Measurements from ENCODE around the gene ADCY5.

Gene ADCY5

DNA sequence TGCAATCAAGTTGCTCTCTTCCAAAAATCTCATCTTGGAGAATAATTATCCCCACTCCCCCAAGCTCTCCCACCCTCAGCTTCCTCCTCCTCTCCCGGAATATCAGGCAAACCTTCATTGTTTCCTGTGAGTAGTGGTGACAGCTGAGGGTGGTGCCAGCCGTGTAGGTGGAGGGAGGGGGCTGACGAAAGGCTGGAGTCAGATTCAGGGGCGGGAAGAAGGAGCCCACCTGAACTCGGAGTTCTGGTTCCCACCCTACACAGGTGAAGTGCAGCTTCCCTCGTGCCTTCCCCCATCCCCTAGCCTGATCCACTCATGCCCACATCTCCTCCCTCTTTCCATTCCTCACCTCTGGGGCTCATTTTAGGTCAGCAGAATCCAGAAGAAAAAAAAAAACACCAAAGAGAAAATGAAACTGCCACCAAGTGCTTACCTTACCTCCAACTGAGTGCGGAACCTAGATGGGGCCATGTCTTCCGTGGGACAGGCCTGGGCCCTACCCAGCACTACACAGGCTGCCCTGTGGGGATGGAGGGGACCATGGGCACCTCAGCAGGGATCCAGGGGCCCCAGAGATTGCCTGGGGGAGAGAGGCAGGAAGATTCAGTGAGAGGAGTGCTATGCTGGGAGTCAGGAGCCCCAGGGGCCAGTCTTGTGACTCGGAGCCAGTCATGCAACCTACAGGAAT lies 81.3 kb downstream of the ADCY5 start:
- Histone ChIP-seq H3K36me3 (ENCODE audit: control insufficient read depth, insufficient read depth, low read length) (no peaks in the 10 kb centered on the region), H3K9me3 (ENCODE audit: control insufficient read depth, insufficient read depth, low read length) (no peaks in the 10 kb centered on the region), H3K4me1 (ENCODE audit: control insufficient read depth, insufficient read depth, low read length) (no peaks in the 10 kb centered on the region), H3K27me3 (ENCODE audit: control insufficient read depth, insufficient read depth, low read length) (no peaks in the 10 kb centered on the region), H3K9ac (ENCODE audit: low read depth, low read length) (no peak overlapping the region), H3K4me3 (ENCODE audit: low read depth, low read length) (no peak overlapping the region)

DNA sequence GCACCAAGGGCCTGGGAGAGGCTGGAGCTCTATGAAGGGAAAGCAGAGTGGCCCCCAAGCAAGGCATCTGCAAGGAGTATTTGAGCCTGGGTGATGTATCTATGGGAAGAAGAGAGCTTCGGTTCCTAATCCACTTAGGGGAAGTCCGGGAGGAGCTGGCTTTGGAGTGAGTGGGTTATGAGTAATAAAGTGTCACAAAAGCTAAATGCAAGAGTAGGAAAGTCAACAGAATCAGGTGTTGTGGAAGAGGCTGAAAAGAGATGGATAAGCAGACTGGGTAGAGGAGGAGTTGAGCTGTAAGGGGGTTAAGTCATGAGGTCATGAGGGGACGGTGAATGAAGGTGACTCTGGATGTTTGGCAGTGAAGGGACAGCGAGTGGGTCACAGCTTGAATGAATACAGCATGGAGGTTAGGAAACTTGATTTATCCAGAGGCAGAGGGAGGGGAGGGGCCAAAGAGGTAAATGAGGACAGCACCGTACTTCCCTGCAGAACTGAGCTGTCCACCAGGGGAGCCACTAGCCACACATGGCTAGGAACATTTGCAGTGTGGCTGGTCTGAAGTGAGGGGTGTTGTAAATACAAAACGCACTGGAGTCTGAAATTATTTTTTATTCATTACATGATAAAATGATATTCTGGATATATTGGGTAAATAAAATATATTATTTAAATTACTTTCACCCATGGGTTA lies 83.3 kb downstream of the ADCY5 start:
- Histone ChIP-seq H3K4me3 (ENCODE audit: low read depth, low read length) (no peak overlapping the region), H3K9me3 (ENCODE audit: control insufficient read depth, insufficient read depth, low read length) (no peaks in the 10 kb centered on the region), H3K27me3 (ENCODE audit: control insufficient read depth, insufficient read depth, low read length) (no peaks in the 10 kb centered on the region), H3K4me1 (ENCODE audit: control insufficient read depth, insufficient read depth, low read length) (no peaks in the 10 kb centered on the region), H3K9ac (ENCODE audit: low read depth, low read length) (no peak overlapping the region), H3K36me3 (ENCODE audit: control insufficient read depth, insufficient read depth, low read length) (no peaks in the 10 kb centered on the region)

DNA sequence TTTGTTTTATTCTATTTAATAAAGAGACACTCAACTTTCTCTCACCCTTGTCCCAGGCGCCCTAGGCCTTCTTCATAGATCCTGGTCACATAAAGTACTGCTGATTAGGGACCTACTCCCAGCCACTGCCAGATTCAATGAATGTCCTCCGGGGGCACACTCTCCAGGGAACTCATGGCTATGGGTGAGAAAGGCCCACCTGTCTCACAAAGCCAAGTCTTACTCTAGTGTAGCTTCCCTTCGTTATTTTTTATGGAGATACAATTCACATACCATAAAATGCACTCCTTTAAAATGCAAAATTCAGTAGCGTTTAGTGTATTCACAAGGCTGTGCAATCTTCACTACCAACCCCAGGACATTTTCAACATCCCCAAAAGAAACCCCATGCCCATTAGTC lies 87.8 kb downstream of the ADCY5 start:
- no peak overlapping the region for H3K9ac ChIP-seq (ENCODE audit: low read depth, low read length)
- peaks cover 5% of the 10 kb centered on the region for H3K27me3 ChIP-seq (ENCODE audit: control insufficient read depth, insufficient read depth, low read length)
- H3K9me3 ChIP-seq (ENCODE audit: control insufficient read depth, insufficient read depth, low read length), result no peaks in the 10 kb centered on the region
- no peak overlapping the region for H3K4me3 ChIP-seq (ENCODE audit: low read depth, low read length)
- no peaks in the 10 kb centered on the region for H3K4me1 ChIP-seq (ENCODE audit: control insufficient read depth, insufficient read depth, low read length)
- H3K36me3 ChIP-seq (ENCODE audit: control insufficient read depth, insufficient read depth, low read length), result no peaks in the 10 kb centered on the region

DNA sequence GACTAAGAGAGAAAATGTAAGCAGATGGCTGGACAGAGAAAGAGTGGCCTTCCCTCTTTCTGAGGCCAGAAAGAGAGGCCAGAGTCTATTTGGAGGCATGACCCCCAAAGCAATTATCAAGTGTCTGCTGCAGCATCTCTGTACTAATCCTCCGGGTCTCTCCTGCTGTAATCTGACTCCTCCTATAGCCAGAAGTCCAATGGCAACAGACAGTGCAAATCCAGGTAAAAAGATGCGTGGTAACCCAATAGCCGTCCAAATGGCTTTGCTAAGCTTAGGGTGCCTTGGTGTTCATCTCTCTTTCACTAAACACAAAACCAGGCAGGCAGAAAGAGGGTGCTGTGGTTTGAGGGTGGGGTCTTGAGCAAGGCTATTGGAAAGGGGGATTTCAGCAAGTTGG lies 91.6 kb downstream of the ADCY5 start:
- no peaks in the 10 kb centered on the region for H3K9me3 ChIP-seq (ENCODE audit: control insufficient read depth, insufficient read depth, low read length)
- H3K27me3 ChIP-seq (ENCODE audit: control insufficient read depth, insufficient read depth, low read length), result peaks cover 5% of the 10 kb centered on the region
- no peaks in the 10 kb centered on the region for H3K4me1 ChIP-seq (ENCODE audit: control insufficient read depth, insufficient read depth, low read length)
- no peak overlapping the region for H3K9ac ChIP-seq (ENCODE audit: low read depth, low read length)
- H3K4me3 ChIP-seq (ENCODE audit: low read depth, low read length), result no peak overlapping the region
- H3K36me3 ChIP-seq (ENCODE audit: control insufficient read depth, insufficient read depth, low read length), result no peaks in the 10 kb centered on the region

DNA sequence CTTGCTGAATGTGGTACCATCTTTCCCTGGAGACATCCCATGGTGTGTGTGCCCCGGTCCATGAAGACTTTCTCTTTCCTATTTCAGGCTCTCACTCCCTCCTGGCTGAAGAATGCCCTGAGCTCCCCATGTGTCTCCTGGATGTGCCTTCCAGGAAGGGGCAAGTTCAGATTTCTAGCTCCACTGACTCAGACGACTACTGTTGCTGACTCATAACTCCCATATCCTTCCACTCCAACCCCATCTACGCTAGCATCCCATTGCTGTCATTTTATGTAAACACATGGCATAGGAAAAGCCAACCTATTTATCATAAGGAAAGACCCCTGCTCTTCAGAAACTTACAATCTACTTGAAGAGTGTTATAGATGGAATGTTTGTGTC lies 95.0 kb downstream of the ADCY5 start:
- H3K9ac ChIP-seq (ENCODE audit: low read depth, low read length), result no peak overlapping the region
- no peaks in the 10 kb centered on the region for H3K27me3 ChIP-seq (ENCODE audit: control insufficient read depth, insufficient read depth, low read length)
- no peaks in the 10 kb centered on the region for H3K4me1 ChIP-seq (ENCODE audit: control insufficient read depth, insufficient read depth, low read length)
- no peak overlapping the region for H3K4me3 ChIP-seq (ENCODE audit: low read depth, low read length)
- H3K9me3 ChIP-seq (ENCODE audit: control insufficient read depth, insufficient read depth, low read length), result no peaks in the 10 kb centered on the region
- H3K36me3 ChIP-seq (ENCODE audit: control insufficient read depth, insufficient read depth, low read length), result no peaks in the 10 kb centered on the region

DNA sequence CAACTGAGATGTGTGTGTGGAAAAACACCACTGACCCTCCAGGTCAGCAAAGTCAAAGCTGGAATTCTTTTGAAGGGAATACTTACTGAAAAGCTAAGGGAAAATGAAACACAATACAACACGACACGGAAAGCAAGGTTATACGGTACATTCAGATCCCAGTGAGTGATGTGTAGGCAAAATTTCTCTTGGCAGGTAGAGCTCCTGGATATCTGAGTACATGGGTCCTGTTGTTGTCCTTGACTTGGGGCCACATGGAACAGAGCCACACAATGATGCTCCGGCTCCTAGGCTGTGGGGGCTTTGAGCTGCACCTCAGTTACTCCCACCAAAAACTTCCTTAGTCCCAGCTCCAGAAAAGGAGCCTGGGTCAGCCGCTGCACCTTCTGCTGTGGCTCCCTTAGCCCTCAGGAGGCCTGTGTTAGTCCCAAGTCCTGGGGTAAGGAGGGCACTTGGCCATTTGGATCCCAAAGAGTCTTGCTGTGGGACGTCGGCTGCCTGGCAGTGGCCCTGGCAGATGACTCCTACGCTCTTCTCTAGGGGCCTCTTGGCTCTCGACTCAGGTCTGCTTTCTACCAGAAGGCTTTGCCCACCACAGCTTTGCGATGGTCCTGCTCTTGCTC lies 95.6 kb downstream of the ADCY5 start:
- Histone ChIP-seq H3K27me3 (ENCODE audit: control insufficient read depth, insufficient read depth, low read length) (no peaks in the 10 kb centered on the region), H3K36me3 (ENCODE audit: control insufficient read depth, insufficient read depth, low read length) (no peaks in the 10 kb centered on the region), H3K4me3 (ENCODE audit: low read depth, low read length) (no peak overlapping the region), H3K4me1 (ENCODE audit: control insufficient read depth, insufficient read depth, low read length) (no peaks in the 10 kb centered on the region), H3K9me3 (ENCODE audit: control insufficient read depth, insufficient read depth, low read length) (no peaks in the 10 kb centered on the region), H3K9ac (ENCODE audit: low read depth, low read length) (no peak overlapping the region)

DNA sequence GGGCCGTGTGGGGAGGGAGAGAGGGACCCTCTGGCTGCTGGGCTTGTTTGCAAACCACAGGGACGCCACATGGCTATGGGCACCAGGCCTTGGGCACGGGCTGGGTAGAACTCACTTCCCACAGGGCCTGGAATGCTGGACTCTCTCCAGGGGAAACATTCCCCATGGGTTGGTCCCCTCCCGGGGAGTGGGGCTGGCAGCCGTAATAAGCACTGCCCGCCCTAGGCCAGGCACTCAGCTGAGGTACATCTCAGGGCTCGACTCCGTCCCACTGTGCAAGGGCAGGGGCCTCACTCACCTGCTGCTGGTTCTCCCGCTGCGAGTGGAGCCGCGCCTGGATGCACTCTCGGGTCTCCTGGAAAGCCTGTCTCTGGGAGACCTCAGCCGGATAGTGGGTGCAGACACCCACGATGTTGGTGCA lies 96.7 kb downstream of the ADCY5 start:
- no peaks in the 10 kb centered on the region for H3K27me3 ChIP-seq (ENCODE audit: control insufficient read depth, insufficient read depth, low read length)
- no peaks in the 10 kb centered on the region for H3K9me3 ChIP-seq (ENCODE audit: control insufficient read depth, insufficient read depth, low read length)
- no peak overlapping the region for H3K4me3 ChIP-seq (ENCODE audit: low read depth, low read length)
- no peak overlapping the region for H3K9ac ChIP-seq (ENCODE audit: low read depth, low read length)
- H3K36me3 ChIP-seq (ENCODE audit: control insufficient read depth, insufficient read depth, low read length), result no peaks in the 10 kb centered on the region
- no peaks in the 10 kb centered on the region for H3K4me1 ChIP-seq (ENCODE audit: control insufficient read depth, insufficient read depth, low read length)

DNA sequence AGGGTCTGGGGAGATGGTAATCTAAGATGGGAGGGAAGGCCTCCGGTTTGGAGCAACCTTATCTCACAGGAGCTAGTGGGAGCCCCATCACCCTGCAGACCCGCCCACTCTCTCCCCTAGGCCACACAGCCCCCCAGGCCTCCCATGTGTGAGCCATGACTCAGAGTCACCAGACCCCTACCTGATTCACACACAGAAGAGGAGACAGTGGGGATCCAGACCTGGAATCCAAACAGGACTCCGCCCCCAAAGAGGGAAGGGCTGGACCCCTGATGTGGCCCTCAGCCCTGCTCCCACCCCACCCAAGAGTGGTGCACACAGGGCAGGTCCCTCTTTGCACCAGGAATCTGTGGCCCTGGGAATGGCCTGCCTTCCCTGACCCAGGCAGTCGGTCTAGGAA lies 97.4 kb downstream of the ADCY5 start:
- Histone ChIP-seq H3K36me3 (ENCODE audit: control insufficient read depth, insufficient read depth, low read length) (no peaks in the 10 kb centered on the region), H3K27me3 (ENCODE audit: control insufficient read depth, insufficient read depth, low read length) (no peaks in the 10 kb centered on the region), H3K9ac (ENCODE audit: low read depth, low read length) (no peak overlapping the region), H3K4me3 (ENCODE audit: low read depth, low read length) (no peak overlapping the region), H3K9me3 (ENCODE audit: control insufficient read depth, insufficient read depth, low read length) (no peaks in the 10 kb centered on the region), H3K4me1 (ENCODE audit: control insufficient read depth, insufficient read depth, low read length) (no peaks in the 10 kb centered on the region)

DNA sequence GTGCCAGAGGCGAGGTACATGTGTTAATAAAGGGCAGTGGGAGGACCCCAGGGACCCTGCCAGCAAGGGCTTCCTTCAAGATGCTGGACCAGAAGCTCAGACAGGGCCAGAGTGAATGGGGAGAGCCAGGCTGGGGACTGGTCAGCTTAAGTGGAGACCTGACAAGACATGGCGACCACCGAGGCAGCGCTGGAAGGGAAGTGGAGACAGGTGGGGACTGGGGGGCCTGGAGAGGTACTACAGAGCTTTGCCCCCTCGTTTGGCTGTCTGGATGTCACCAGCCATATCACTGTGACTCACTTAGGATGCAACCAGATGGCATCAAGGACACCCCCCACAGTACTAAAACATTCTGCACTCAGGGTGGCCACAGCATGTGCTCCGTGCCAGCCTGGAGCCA lies 97.9 kb downstream of the ADCY5 start:
- Histone ChIP-seq H3K4me1 (ENCODE audit: control insufficient read depth, insufficient read depth, low read length) (no peaks in the 10 kb centered on the region), H3K36me3 (ENCODE audit: control insufficient read depth, insufficient read depth, low read length) (no peaks in the 10 kb centered on the region), H3K9me3 (ENCODE audit: control insufficient read depth, insufficient read depth, low read length) (no peaks in the 10 kb centered on the region), H3K9ac (ENCODE audit: low read depth, low read length) (no peak overlapping the region), H3K27me3 (ENCODE audit: control insufficient read depth, insufficient read depth, low read length) (no peaks in the 10 kb centered on the region), H3K4me3 (ENCODE audit: low read depth, low read length) (no peak overlapping the region)

DNA sequence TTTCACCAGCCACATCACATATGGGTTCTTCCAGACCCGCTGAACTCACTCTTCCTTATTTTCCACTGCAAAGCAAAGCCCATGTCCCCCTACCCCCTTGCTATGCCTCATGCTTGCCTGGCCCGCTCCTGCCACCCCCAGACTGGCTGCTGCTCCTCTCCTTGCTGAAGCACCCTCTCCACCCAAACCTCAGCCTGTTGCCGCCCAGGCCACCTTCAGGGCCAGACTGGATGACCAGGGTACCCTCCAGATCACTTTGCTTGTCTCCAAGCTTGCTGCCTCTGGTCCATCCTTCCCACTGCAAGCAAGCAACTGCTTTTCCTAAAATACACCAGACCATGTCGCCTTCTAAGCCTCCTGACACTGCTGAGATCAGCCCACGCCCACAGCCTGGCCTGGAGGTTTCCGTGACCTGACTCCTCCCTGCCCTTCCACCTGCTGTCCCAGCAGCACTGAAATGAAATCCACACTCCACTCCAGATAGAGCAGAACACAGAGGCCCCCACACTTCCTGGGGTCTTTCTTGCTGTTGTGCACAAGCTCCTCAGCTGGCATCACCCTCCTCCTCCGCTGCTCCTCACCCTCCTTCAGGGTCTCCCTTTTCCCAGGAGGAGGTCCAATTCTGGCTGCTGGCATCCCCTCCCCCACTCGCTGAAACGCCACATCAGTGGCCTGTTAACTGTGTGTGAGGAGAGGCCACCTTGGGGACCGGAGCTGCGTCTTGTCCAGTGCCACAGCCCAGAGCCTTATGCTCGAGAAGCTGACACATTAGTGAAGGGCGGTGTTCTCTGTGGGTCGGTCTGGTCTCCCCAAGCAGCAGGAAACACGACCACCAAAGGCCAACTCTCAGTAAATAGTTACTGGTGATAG lies 99.1 kb downstream of the ADCY5 start:
- Histone ChIP-seq H3K9me3 (ENCODE audit: control insufficient read depth, insufficient read depth, low read length) (no peaks in the 10 kb centered on the region), H3K4me3 (ENCODE audit: low read depth, low read length) (no peak overlapping the region), H3K9ac (ENCODE audit: low read depth, low read length) (no peak overlapping the region), H3K27me3 (ENCODE audit: control insufficient read depth, insufficient read depth, low read length) (no peaks in the 10 kb centered on the region), H3K4me1 (ENCODE audit: control insufficient read depth, insufficient read depth, low read length) (peaks cover 2% of the 10 kb centered on the region), H3K36me3 (ENCODE audit: control insufficient read depth, insufficient read depth, low read length) (no peaks in the 10 kb centered on the region)

DNA sequence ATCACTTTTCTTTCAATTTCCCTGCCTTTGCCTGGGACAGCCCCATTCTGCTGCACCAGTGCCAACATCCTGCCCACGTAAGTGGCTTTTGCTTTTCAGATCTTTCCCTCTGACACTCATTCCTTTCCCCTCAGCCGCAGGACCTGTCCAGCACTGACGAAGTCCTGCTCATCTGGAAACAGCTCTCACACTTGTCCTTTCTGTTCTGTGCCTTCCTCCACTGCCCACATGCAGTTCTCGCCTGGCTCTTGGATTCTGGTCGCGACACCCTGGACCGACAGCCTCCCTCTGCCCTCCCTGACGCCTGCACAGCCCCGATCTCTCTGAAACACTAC lies 99.7 kb downstream of the ADCY5 start:
- Histone ChIP-seq H3K4me3 (ENCODE audit: low read depth, low read length) (no peak overlapping the region), H3K9me3 (ENCODE audit: control insufficient read depth, insufficient read depth, low read length) (no peaks in the 10 kb centered on the region), H3K36me3 (ENCODE audit: control insufficient read depth, insufficient read depth, low read length) (no peaks in the 10 kb centered on the region), H3K27me3 (ENCODE audit: control insufficient read depth, insufficient read depth, low read length) (no peaks in the 10 kb centered on the region), H3K9ac (ENCODE audit: low read depth, low read length) (no peak overlapping the region), H3K4me1 (ENCODE audit: control insufficient read depth, insufficient read depth, low read length) (peaks cover 5% of the 10 kb centered on the region)

All from iPS-15b (cell line).